Measurements from ENCODE around the gene FHAD1.

FHAD1 gene

DNA sequence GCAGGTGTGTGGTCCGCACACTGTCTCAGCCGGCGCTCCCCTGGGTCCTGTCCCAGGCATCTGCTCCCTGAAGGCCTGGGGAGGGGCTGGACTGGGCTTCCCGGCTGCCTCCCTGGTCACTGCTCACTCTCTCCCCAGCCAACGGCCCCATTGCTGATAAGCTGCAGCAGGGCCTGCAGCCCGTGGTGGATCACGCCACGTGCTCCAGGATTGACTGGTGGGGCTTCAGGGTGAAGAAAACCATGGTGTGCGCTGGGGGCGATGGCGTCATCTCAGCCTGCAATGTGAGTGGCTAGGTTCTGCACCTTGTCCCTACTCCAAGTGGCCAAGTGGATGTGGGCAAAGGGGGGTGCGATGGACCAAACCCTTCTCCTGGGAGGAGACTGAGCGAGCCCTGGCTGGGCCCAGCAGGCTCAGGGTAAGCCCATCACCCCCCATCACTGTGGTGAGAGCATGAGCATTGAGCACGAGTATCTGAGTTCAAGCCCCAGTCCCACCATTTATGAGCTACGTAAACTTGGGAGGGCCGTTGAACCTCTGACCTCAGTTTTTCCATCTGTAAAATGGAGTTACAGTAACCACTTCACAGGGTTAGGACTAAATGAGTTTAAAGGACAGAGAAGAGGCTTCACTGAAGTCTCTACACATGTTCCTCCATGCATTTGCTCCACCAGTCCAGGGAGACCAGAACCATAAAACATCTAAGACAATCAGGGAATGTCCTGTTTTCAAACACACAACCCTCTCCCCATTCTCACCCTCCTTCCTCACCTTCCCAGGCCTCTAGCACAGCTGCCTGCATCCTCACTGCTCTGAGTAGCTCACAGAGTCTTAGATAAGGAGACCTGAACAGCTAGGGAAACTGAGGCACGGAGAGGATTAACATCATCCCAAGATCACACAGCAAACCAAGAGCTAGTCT, 197.7 kb downstream of the FHAD1 start:
- DNase-seq: no peak

DNA sequence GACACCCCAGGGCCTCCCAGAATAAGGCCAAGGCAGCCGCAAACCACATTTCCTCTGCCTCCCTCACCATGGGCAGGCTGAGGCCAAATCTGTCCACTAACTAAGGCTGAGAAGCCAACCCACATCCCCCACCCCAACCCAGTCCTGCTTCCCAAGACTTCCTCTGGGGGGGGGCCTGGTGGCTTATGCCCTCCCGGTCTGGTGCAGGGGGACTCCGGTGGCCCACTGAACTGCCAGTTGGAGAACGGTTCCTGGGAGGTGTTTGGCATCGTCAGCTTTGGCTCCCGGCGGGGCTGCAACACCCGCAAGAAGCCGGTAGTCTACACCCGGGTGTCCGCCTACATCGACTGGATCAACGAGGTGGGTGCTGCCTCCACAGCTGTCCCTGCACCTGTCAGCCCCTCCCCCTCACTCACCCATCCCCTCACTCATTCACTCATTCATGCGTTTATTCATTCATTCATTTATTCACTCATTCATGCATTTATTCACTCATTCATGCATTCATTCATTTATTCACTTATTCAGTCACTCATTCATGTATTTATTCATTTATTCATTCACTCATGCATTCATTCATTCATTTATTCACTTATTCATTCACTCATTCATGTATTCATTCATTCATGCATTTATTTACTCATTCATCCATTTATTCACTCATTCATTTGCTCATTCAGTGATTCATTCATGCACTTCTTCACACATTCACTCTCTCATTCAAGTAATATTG, 198.5 kb downstream of the FHAD1 start:
- DNase-seq: no peak

DNA sequence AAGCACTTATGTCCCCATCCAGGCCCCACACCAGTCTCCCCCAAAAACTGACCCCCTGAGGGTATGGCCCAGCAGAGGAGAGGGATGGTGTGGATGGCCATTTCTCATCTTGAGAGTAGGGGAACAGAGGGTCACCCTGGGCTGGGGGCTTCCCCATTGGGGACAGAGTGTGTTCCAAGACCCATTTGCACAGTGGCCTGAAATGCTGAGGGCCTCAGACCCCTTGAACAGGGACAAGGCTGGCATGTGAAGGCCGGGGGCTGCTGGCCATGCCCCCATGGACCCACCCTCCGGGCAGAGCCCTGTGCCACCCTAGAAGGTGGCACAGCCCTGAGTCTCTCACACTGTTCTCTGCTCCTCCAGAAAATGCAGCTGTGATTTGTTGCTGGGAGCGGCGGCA, 199.2 kb downstream of the FHAD1 start:
- DNase-seq: no peak
